IMR-90 (cell line): ENCODE results near the gene ATP10A. TPM values are rescaled to one million over a fixed set of nuclear protein-coding genes. Genes with fewer than 3 reads are reported as not detected.
A peak's percentile ranks its signal among the peaks of the same experiment; 100 is the strongest.

Experiments
- ATAC-seq: fragments of 200-7000 bp; cut with Tn5 transposase; 2 replicates; pipeline ENCODE4 v1.9.1; 2020; ENCODE audit warnings: low read depth, mild to moderate bottlenecking, moderate library complexity
- BruUV-seq: library from RNA; stranded (reverse); fragments of 400-500 nt; replicated peaks from 2 replicates; lab custom pipeline; 2021; lab: Mats Ljungman, UMichigan
- CTCF ChIA-PET: fragments of 300-600 bp; formaldehyde crosslinking; extraction: SDS; loops from one replicate; lab custom pipeline; 2021; ENCODE audit warnings: antibody characterized with exemption; lab: Yijun Ruan, JAX
- POLR2A ChIA-PET: fragments of 300-600 bp; sonication (Branson Sonifier 250); formaldehyde crosslinking; loops from one replicate; lab custom pipeline; 2022; ENCODE audit warnings: antibody characterized with exemption; ENCODE audit not compliant: unreplicated experiment; lab: Charles Lee
- DNase-seq: peaks from one replicate; pipeline ENCODE4 v3.0.0; 2013
- H2AFZ ChIP-seq: replicated peaks from 2 replicates; pipeline ENCODE3; 2013; ENCODE audit warnings: low read length, mild to moderate bottlenecking; ENCODE audit not compliant: poor library complexity
- H2AK5ac ChIP-seq: 2 replicates; pipeline ENCODE4 v1.6.1; 2013; ENCODE audit warnings: low read depth, low read length, inconsistent platforms
- H2AK9ac ChIP-seq: replicated peaks from 2 replicates; pipeline ENCODE3; 2013; ENCODE audit warnings: mild to moderate bottlenecking, low read depth, low read length, moderate library complexity; ENCODE audit not compliant: poor library complexity
- H2BK120ac ChIP-seq: 2 replicates; pipeline ENCODE4 v1.6.1; 2013; ENCODE audit warnings: low read depth, low read length, inconsistent platforms
- H2BK15ac ChIP-seq: 3 replicates; pipeline ENCODE4 v1.6.1; 2013; ENCODE audit warnings: low read depth, low read length, inconsistent platforms
- H2BK20ac ChIP-seq: 2 replicates; pipeline ENCODE4 v1.6.1; 2013; ENCODE audit warnings: low read depth, mild to moderate bottlenecking, inconsistent platforms, low read length, moderate library complexity
- H2BK5ac ChIP-seq: 2 replicates; pipeline ENCODE4 v1.6.1; 2013; ENCODE audit warnings: mild to moderate bottlenecking, low read depth, low read length, inconsistent platforms; ENCODE audit not compliant: poor library complexity, severe bottlenecking
- H3K14ac ChIP-seq: replicated peaks from 2 replicates; pipeline ENCODE4 v1.6.1; 2013; ENCODE audit warnings: low read depth, low read length, inconsistent platforms
- H3K18ac ChIP-seq: 2 replicates; pipeline ENCODE4 v1.6.1; 2013; ENCODE audit warnings: low read depth, low read length, control low read depth
- H3K23ac ChIP-seq: 2 replicates; pipeline ENCODE4 v1.6.1; 2013; ENCODE audit warnings: low read depth, low read length, inconsistent platforms
- H3K27ac ChIP-seq: 2 replicates; pipeline ENCODE4 v1.5.1; 2013; ENCODE audit warnings: mild to moderate bottlenecking, control low read depth, low read length; ENCODE audit not compliant: insufficient read depth
- H3K27me3 ChIP-seq: 2 replicates; pipeline ENCODE4 v1.6.1; 2013; ENCODE audit warnings: low read length; ENCODE audit not compliant: control insufficient read depth, insufficient read depth
- H3K36me3 ChIP-seq: 2 replicates; pipeline ENCODE4 v1.6.1; 2013; ENCODE audit warnings: low read length, mixed read lengths; ENCODE audit not compliant: control insufficient read depth, insufficient read depth
- H3K4ac ChIP-seq: 2 replicates; pipeline ENCODE4 v1.6.1; 2013; ENCODE audit warnings: low read depth, low read length, inconsistent platforms
- H3K4me1 ChIP-seq: 2 replicates; pipeline ENCODE4 v1.6.1; 2013; ENCODE audit warnings: low read length, mixed read lengths; ENCODE audit not compliant: control insufficient read depth, insufficient read depth
- H3K4me2 ChIP-seq: 2 replicates; pipeline ENCODE4 v1.6.1; 2013; ENCODE audit warnings: low read depth, mild to moderate bottlenecking, control low read depth, low read length, moderate library complexity
- H3K4me3 ChIP-seq: 2 replicates; pipeline ENCODE4 v1.5.1; 2013; ENCODE audit warnings: low read depth, mild to moderate bottlenecking, control low read depth, low read length, moderate library complexity; ENCODE audit not compliant: insufficient read depth
- H3K56ac ChIP-seq: 2 replicates; pipeline ENCODE4 v1.6.1; 2013; ENCODE audit warnings: low read length, inconsistent platforms; ENCODE audit not compliant: insufficient read depth; ENCODE audit errors: extremely low read depth
- H3K79me1 ChIP-seq, 2 experiments: 2 replicates each; pipeline ENCODE4 v1.6.1; 2013; ENCODE audit warnings: low read length in 2 of 2, inconsistent platforms in 1 of 2, low read depth in 1 of 2
- H3K9ac ChIP-seq: 2 replicates; pipeline ENCODE4 v1.6.1; 2013; ENCODE audit warnings: low read depth, low read length, control low read depth
- H3K9me1 ChIP-seq: 2 replicates; pipeline ENCODE4 v1.6.1; 2013; ENCODE audit warnings: low read length, inconsistent platforms; ENCODE audit not compliant: insufficient read depth
- H3K9me3 ChIP-seq: 2 replicates; pipeline ENCODE4 v1.6.1; 2013; ENCODE audit warnings: low read length; ENCODE audit not compliant: control insufficient read depth, insufficient read depth
- H4K20me1 ChIP-seq: 2 replicates; pipeline ENCODE4 v1.6.1; 2013; ENCODE audit warnings: low read length, inconsistent platforms; ENCODE audit not compliant: insufficient read depth
- H4K5ac ChIP-seq: 2 replicates; pipeline ENCODE4 v1.6.1; 2013; ENCODE audit warnings: mild to moderate bottlenecking, low read depth, low read length, control low read depth
- H4K8ac ChIP-seq, 2 experiments: 2 replicates each; pipeline ENCODE4 v1.6.1; 2013; ENCODE audit warnings: low read depth in 2 of 2, low read length in 2 of 2, control low read depth in 1 of 2, inconsistent platforms in 1 of 2
- H4K91ac ChIP-seq: 2 replicates; pipeline ENCODE4 v1.6.1; 2013; ENCODE audit warnings: low read depth, low read length, inconsistent platforms; ENCODE audit not compliant: insufficient read depth
- BHLHE40 ChIP-seq: fragments of 150-350 bp; IDR thresholded peaks from 2 replicates; pipeline ENCODE4 v1.6.1; 2016; ENCODE audit warnings: mild to moderate bottlenecking, low read depth, low read length
- CEBPB ChIP-seq: IDR thresholded peaks from 2 replicates; pipeline ENCODE4 v1.6.1; 2012; ENCODE audit warnings: low read depth, low read length, improper control_type of control experiment
- CHD1 ChIP-seq: IDR thresholded peaks from 2 replicates; pipeline ENCODE4 v1.6.1; 2012; ENCODE audit warnings: low read depth, low read length, improper control_type of control experiment
- CTCF ChIP-seq: conservative IDR thresholded peaks from 2 replicates; pipeline ENCODE4 v1.5.1; 2012; ENCODE audit warnings: mild to moderate bottlenecking, low read depth, low read length, improper control_type of control experiment
- ELK1 ChIP-seq: fragments of 150-350 bp; IDR thresholded peaks from 2 replicates; pipeline ENCODE4 v1.6.1; 2016; ENCODE audit warnings: low read depth, mild to moderate bottlenecking, low read length, moderate library complexity, borderline replicate concordance
- FOS ChIP-seq: fragments of 150-350 bp; IDR thresholded peaks from 2 replicates; pipeline ENCODE4 v1.6.1; 2016; ENCODE audit warnings: low read depth, low read length
- MAFK ChIP-seq: IDR thresholded peaks from 2 replicates; pipeline ENCODE4 v1.6.1; 2012; ENCODE audit warnings: low read depth, low read length, improper control_type of control experiment
- MAZ ChIP-seq: IDR thresholded peaks from 2 replicates; pipeline ENCODE4 v1.6.1; 2012; ENCODE audit warnings: low read depth, mild to moderate bottlenecking, low read length, improper control_type of control experiment, moderate library complexity, borderline replicate concordance
- MXI1 ChIP-seq: IDR thresholded peaks from 2 replicates; pipeline ENCODE4 v1.6.1; 2012; ENCODE audit warnings: low read depth, mild to moderate bottlenecking, low read length, moderate library complexity, borderline replicate concordance
- NFE2L2 ChIP-seq: fragments of 150-350 bp; IDR thresholded peaks from 2 replicates; pipeline ENCODE4 v1.6.1; 2016; ENCODE audit warnings: low read depth, mild to moderate bottlenecking, low read length
- POLR2A ChIP-seq: IDR thresholded peaks from 2 replicates; pipeline ENCODE4 v1.6.1; 2012; ENCODE audit warnings: mild to moderate bottlenecking, low read depth, low read length
- RAD21 ChIP-seq: IDR thresholded peaks from 2 replicates; pipeline ENCODE4 v1.6.1; 2012; ENCODE audit warnings: low read length, improper control_type of control experiment
- RCOR1 ChIP-seq: IDR thresholded peaks from 2 replicates; pipeline ENCODE4 v1.6.1; 2012; ENCODE audit warnings: mild to moderate bottlenecking, low read length, improper control_type of control experiment; ENCODE audit not compliant: insufficient replicate concordance
- RFX5 ChIP-seq: IDR thresholded peaks from 2 replicates; pipeline ENCODE4 v1.8.0; 2012; ENCODE audit warnings: low read depth, mild to moderate bottlenecking, low read length, moderate library complexity
- SMC3 ChIP-seq: fragments of 150-350 bp; IDR thresholded peaks from 2 replicates; pipeline ENCODE4 v1.6.1; 2016; ENCODE audit warnings: low read depth, mild to moderate bottlenecking, antibody characterized with exemption, low read length, moderate library complexity
- USF2 ChIP-seq: fragments of 150-350 bp; IDR thresholded peaks from 2 replicates; pipeline ENCODE4 v1.6.1; 2017; ENCODE audit warnings: mild to moderate bottlenecking, antibody characterized with exemption, low read length, low read depth
- WGBS, 2 experiments: methylation state at CpG; one replicate each; pipeline versions ENCODE4 v1.1.5 to v1.1.7; 2013; ENCODE audit warnings: missing lambda C conversion rate in 2 of 2; ENCODE audit not compliant: insufficient read length in 1 of 2; ENCODE audit errors: extremely low coverage in 2 of 2; 5-methylcytosine and 5-hydroxymethylcytosine counted together
- dilution Hi-C: fragments of 300-500 bp; cut with HindIII; formaldehyde crosslinking; loops from one replicate; pipeline ENCODE4 v1.14.3; 2018; ENCODE audit warnings: low sequenced_read_pairs; ENCODE audit not compliant: unreplicated experiment
- in situ Hi-C: fragments of 300-500 bp; cut with MboI; formaldehyde crosslinking; loops from 3 replicates; pipeline ENCODE4 v1.14.3; 2019; ENCODE audit warnings: low sequenced_read_pairs, inconsistent platforms, mixed read lengths
- intact Hi-C: fragments of 100-400 bp; cut with micrococcal nuclease; formaldehyde crosslinking; loops from 2 replicates; pipeline ENCODE4 v1.10.0; 2022
- polyA plus RNA-seq, 3 experiments: library from polyadenylated mRNA; depleted of rRNA; stranded (reverse); fragments of >200 nt; gene quantifications; 2 replicates each; pipeline ENCODE4 v1.2.3, GENCODE V29; 2012; ENCODE audit warnings: low replicate concordance in 1 of 3
- total RNA-seq: library from RNA; depleted of rRNA; stranded (reverse); fragments of >200 nt; gene quantifications from 2 replicates; pipeline ENCODE4 v1.2.3, GENCODE V29; 2012

The ATP10A gene
- total and polyA plus RNA-seq, 2 of the 4 experiments (the other 2 are of a cell fraction) = 13.8 to 16.0 TPM

- Histone ChIP-seq H2BK20ac (peak overlapping the region; percentile 24; the same call in 1 of the 2 replicates), H2BK120ac (0 out of 2 replicates have a peak overlapping the region, but pooled peaks have one; percentile 10), H3K18ac (no peak overlapping the region), H3K27ac (no peak overlapping the region), H3K4ac (peak overlapping the region; percentile 15; the same call in 1 of the 2 replicates), H4K8ac (no peak overlapping the region; a peak in 1 of 4 replicates), H3K23ac (peak overlapping the region; percentile 5; the same call in 1 of the 2 replicates), H3K4me1 (peaks cover 18% of the 10 kb centered on the region), H2AK5ac (peak overlapping the region; percentile 29; the same call in 1 of the 2 replicates), H3K14ac (0 out of 2 replicates have a peak overlapping the region, but pooled peaks have one; percentile 7), H3K9me1 (peaks cover 25% of the 10 kb centered on the region), H4K5ac (no peak overlapping the region), H2AFZ (no peak overlapping the region), H3K56ac (no peak overlapping the region), H2AK9ac (peak overlapping the region; percentile 52), H3K79me1 (peaks cover 27 to 77% of the 10 kb centered on the region in 2 experiments; a peak in 3 of 4 replicates), H3K36me3 (no peaks in the 10 kb centered on the region), H3K4me3 (no peak overlapping the region), H3K9me3 (no peaks in the 10 kb centered on the region), H3K4me2 (no peak overlapping the region), H3K27me3 (no peaks in the 10 kb centered on the region), H2BK5ac (peak overlapping the region; percentile 17), H2BK15ac (peak overlapping the region; percentile 21; the same call in 1 of the 3 replicates), H4K20me1 (no peaks in the 10 kb centered on the region; the same call in 1 of the 2 replicates), H4K91ac (no peak overlapping the region), H3K9ac (no peak overlapping the region)
- WGBS, 2 experiments = 80% methylated on average over 1 of the region's 7 CpGs; no CpG with 5 or more reads in 1 of the 2 experiments
- in situ Hi-C loops (no loop called here), dilution Hi-C loops (no loop called here), intact Hi-C loops (no loop called here)
- ChIA-PET CTCF (no interaction called here), POLR2A (no interaction called here)
- no peak for DNase-seq
- no TSS peak for BruUV-seq
- TF ChIP-seq MAFK (no peak), ELK1 (no peak), CEBPB (no peak), SMC3 (no peak), CHD1 (no peak), USF2 (no peak), MAZ (no peak), BHLHE40 (no peak), CTCF (no peak), RCOR1 (no peak), NFE2L2 (no peak), RAD21 (no peak), MXI1 (no peak), RFX5 (no peak), FOS (no peak), POLR2A (no peak)
- no peak for ATAC-seq
Observed at GRCh38 chr15:25846377-25846776, 16.8 kb downstream of the ATP10A start.
